ENCODE measurements around the gene BPNT1. TPM values are rescaled to one million over a fixed set of nuclear protein-coding genes. Genes with fewer than 3 reads are reported as not detected.
A peak's percentile ranks its signal among the peaks of the same experiment; 100 is the strongest.
"Not testable (repeated sequence)": the region's sequence is repeated elsewhere in the genome, so short reads cannot be mapped to it uniquely, and the experiment has no call there.

The BPNT1 gene, protein sequence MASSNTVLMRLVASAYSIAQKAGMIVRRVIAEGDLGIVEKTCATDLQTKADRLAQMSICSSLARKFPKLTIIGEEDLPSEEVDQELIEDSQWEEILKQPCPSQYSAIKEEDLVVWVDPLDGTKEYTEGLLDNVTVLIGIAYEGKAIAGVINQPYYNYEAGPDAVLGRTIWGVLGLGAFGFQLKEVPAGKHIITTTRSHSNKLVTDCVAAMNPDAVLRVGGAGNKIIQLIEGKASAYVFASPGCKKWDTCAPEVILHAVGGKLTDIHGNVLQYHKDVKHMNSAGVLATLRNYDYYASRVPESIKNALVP
- 10 to 100 TPM; 59.8 to 64.8 (median 61.1) TPM for polyA plus RNA-seq (ENCODE audit: insufficient read length in 3 of 3)

DNA sequence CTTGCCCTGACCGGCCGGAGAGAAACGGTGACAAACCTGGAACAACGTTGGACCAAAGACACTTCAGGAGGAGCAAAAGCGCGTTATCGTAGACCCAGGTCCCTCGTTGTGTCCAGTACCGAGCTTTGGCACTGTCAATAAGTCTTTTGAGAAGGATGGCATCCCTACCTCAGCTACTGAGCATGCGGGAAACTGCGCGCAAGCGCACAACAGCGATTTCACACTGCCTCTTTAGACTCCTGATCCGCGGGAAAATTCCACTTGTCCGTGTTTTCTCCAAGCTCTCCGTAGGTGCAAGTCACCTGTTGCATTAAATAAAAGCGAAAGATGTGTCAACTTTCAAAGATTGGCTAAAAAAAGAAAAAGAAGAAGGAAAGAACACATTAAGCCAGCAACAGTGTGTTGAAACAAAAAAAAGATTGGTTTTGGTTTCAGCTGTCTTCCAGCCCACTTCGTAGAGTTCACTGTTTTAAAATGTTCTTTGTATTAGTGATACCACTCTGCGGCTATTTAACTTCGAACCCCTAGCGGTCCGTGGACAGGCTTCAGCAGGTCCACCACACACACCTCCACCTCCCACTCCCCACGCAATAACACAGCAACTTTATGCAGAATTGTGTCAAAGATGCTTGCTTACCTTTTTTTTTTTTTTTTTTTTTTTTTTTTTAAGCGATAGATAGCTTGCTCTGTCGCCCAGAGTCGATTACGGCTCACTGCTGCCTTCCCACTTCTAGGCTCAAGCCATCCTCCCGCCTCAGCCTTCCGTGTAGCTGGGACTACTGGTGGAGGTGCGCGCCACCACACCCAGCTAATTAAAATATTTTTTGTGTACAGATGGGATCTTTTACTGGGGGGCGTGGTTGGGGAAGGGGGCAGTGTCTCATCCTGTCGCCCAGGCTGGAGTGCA lies at the start of gene BPNT1:
Gene BPNT1 (minus strand): TSS at position 139 of the 907 bp plus-strand sequence. CDS start 9,942 bp downstream, outside the sequence.
- DNase-seq (ENCODE audit: low read depth in 3 of 3, low spot score in 2 of 3) = peak; percentile 96 to 98 (median 97)

DNA sequence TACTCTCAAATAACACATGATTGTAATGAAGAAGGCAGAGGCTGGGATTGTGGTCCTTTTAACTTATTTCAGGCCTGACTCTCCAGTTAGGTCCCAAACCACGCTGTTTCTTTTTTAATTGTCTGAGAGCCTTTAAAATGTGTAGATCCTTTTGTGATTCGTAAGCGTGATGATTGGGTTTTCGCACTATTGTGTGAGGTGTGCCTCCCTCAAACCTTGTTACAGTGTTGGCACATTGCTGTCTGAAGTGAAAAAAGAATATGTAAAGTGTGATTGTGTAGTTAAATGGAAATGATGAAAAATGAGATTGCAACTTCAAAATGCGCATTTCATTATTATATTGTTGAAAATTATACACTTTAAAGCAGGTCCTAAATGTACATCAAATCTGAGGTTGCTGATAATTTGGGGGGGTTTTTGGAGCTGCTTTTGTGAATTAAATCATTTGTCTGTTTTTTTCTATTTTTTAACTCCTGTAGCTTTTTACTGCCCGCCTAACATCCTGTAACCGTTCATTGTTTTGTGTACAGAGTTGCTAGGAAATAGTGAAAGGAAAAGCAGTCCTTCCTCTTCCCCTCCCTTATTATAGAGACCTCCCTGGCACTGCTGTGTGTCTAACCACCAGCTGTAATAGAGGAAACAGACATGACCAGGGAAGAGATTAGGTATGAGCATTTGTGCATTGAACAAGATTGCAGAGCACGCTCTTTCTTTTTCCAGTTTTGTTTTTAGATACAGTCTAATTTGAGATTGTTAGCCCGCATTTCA lies 47.6 kb upstream of the BPNT1 start:
- no peak for DNase-seq (ENCODE audit: low read depth in 3 of 3, low spot score in 2 of 3)

DNA sequence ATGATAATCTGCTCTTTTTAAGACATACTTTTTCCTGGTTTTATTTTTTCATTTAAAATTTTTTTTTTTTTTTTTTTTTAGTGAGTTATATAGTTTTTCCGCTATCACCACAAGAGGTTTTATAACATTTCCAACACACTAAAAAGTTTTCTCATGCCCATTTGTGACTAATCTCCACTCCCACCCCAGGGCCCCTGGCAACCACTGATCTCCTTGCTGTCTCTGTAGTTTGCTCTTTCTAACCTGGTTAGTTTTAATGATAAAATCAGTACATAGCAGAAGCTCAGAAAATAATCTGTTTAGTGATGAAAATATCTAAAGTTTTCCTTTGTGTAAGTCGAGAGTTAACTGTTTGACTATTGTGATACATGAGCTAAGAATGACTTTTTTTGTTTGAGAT lies 46.2 kb upstream of the BPNT1 start:
- no peak for DNase-seq (ENCODE audit: low read depth in 3 of 3, low spot score in 2 of 3)

DNA sequence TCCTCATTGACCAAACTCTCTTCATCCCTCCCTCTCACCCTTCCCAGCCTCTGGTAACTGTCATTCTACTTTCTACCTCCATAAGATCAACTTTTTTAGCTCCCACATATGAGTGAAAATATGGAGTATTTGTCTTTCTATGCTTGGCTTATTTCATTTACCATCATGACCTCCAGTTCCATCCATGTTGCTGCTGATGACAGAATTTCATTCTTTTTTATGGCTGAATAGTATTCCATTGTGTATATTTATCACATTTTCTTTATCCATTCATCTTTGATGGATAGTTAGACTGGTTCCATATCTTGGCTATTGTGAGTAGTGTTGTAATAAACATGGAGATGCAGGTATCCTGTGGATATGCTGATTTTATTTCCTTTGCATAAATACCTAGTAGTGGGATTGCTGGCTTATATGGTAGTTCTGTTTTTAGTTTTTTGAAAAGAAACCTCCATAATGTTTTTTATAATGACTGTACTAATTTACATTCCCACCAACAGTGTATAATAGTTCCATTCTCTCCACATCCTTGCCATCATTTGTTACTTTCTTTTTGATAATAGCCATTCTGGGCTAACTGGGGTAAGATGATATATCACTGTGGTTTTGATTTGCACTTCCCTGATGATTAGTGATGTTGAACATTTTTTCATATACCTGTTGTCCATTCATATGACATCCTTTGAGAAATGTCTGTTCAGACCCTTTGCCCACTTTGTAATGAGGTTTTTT lies 40.1 kb upstream of the BPNT1 start:
- no peak for DNase-seq (ENCODE audit: low read depth in 3 of 3, low spot score in 2 of 3)

DNA sequence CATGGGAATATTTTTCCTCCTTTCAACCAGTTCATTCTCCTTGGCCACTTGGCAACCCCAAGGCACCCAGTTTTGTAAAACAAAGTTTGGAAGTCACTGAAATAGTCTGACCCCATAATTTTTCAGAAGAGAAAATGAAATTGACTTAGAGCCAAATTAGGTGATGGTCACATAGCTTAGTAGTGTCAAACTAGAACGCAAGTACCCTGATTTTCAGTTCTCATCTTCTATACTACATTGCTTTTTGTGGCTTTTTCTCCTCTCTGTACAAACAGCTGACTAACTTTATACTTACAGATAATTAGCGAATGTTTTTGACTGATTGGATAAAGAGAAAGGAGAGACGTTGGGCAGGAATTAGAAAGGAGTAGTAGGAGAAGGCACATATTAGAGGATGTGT lies 37.5 kb upstream of the BPNT1 start:
- DNase-seq (ENCODE audit: low read depth in 3 of 3, low spot score in 2 of 3) = no peak

DNA sequence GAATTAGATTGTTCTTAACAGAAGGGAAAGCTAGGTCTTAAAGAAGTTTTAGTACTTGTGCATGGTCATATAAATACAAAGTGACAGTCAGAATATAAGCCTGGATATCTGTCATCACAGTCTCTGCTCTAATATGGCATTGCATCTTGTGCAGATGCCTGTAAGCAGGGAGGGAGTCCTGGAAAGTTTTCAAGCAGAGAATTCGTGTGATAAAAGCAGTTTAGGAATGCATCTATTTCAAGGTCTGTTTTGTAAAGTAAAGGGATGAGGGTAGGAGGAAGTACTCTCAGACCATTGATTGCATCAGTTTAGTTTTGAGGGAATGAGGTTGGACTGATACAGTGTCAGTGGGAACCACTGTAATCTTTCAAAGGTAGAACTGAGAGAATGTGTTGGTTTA lies 35.0 kb upstream of the BPNT1 start:
- no peak for DNase-seq (ENCODE audit: low read depth in 3 of 3, low spot score in 2 of 3)

DNA sequence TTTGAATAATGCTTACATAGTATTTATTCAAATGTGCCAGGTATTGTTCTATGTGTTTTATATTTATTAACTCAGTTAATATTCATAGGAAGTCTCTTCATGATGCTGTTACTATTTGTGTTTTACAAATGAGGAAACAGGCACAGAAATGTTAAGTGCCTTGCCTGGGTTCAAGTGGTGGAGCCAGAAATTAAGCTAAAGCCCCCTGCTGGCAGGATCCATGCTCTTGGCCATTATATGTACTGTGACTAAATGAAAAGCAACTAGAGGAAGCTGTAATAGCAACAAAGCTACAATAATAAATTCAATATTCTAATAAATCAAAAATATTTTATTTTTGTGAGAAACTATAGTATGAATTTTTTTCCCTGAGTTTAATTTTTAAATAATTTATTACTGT lies 34.3 kb upstream of the BPNT1 start:
- no peak for DNase-seq (ENCODE audit: low read depth in 3 of 3, low spot score in 2 of 3)

DNA sequence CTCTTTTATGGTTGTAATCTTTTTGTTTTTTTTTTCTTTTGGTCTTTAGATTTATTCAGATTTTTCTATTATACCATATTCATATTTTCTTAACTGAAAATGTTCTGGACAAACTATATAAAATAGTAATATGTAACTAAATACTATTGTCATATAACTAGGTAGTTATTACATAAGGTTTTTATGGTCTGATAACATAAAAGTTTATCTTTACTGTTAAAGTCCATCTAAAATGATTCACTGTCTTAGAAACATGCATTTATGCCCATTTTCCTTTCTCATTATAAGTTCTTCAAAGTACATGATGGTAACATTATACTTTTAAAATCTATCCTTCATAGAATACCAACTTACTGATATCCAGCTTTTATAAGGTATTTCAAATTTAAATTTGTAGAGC lies 33.5 kb upstream of the BPNT1 start:
- no peak for DNase-seq (ENCODE audit: low read depth in 3 of 3, low spot score in 2 of 3)

DNA sequence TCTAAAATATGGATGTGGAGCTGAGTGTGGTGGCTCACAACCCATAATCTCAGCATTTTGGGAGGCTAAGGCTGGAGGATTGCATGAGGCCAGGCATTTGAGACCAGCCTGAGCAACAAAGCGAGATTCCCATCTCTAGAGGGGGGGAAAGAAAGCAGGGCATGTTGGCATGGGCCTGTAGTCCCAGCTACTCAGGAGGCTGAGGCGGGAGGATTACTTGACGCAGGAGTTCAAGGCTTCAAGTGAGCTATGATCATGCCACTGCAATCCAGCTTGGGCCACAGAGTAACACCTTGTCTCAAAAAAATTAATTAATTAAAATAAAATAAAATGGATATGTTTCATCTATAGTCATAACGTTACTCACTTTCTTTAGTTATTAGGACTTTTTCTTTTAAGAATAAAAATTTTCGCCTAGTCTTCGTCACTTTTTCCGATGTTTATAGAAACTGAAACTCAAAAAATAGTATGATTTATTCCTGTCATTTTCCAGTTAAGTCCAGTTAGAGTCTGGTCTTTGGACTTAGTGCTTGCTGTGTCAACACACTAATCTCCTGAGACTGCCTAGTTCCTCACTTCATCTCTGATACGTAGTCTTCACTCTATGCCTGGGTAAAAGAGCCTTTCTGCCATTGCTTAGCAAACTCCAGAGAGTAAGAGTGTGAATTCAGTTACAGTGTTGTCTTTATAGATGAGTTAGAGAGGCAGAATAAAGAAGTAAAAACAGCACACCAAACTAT lies 32.4 kb upstream of the BPNT1 start:
- no peak for DNase-seq (ENCODE audit: low read depth in 3 of 3, low spot score in 2 of 3)

DNA sequence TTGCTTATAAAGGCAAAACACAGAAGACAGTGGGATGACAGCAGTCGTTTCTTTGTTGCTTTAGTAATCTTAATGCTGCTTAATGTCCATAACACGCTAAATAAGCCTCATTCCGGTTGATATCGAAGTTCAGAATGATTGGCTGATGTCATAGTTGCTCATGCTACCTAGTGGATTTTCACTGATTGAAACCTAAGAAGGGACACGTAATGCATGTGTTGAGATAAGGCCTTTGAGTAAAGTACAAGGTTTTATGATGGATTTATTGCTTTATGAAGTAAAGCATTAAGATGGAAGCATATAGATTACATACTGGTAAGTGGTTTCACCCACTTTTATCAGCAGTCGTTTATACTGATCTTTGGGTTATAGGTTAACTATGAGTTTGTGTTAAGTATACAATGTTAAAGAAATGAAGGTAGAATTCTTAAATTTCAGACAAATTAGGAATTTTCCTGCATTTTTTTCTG lies 29.5 kb upstream of the BPNT1 start:
- DNase-seq (ENCODE audit: low read depth in 3 of 3, low spot score in 2 of 3) = no peak

DNA sequence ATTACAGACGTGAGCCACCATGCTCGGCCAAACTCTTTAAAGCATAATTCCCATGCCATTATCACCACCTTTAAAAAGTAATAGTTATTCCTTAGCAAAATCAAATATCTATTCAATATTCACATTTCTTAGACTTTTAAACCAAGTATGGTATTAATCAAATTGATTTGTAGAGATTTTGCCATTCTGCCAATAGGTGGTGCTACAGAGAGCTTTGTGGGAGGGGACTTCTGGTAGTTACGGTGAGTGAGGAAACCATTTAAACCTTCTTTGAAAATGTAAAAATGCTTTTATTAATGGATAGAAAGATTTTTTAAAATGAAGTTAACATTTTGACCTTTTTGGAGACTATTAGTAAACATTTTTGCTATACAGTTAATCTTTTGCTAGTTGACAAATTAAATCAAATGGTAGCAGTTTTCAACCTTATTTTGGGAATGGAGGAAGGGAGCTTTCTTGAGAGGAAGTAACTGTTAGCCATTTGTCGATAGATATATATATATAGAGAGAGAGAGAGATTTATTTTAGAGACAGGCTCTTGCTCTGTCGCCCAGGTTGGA lies 23.6 kb upstream of the BPNT1 start:
- no peak for DNase-seq (ENCODE audit: low read depth in 3 of 3, low spot score in 2 of 3)

DNA sequence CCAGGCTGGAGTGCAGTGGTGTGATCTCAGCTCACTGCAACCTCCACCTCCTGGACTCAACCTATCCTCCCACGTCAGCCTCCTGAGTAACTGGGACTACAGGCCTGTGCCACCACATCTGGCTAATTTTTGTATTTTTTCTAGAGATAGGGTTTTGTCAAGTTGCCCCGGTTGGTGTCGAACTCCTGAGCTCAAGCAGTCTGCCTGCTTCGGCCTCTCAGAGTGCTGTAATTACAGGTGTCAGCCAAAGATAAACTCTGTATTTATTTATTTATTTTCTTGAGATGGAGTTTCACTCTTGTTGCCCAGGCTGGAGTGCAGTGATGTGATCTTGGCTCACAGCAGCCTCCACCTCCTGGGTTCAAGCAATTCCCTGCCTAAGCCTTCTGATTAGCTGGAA lies 23.0 kb upstream of the BPNT1 start:
- not testable (repeated sequence) for DNase-seq (ENCODE audit: low read depth in 3 of 3, low spot score in 2 of 3)

DNA sequence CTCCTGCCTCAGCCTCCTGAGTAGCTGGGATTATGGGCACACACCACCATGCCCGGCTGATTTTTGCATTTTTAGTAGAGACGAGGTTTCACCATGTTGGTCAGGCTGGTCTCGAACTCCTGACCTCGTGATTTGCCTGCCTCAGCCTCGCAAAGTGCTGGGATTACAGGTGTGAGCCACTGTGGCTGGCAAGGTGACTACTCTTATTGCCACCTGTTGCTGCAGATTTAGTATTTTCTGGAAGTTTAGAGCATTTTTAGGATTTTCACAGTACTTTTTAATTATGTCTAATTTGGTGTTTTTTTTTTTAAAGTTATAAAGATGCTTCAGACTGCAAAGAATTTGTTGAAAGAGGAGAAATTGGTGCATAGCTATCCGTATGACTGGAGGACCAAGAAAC lies 20.9 kb upstream of the BPNT1 start:
- DNase-seq (ENCODE audit: low read depth in 3 of 3, low spot score in 2 of 3) = not testable (repeated sequence)

DNA sequence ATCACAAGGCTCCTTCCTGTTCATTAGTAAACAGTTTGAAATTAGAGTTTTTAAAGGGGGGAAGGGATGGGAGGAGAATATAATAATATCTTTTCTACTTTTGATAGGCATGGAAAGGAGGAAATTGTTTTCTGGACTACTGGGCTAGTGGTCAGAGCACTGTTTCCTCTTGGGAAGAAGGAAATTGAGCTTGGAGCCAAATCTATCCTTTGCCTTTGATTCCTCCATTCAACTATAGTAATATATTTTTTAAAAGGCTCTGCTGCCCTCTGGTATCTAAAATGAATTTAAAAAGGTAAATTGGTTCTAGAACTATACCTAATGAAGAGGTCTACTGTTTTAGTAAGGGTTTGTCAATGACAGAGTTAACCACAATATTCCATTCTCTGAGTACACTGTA lies 10.2 kb upstream of the BPNT1 start:
- DNase-seq (ENCODE audit: low read depth in 3 of 3, low spot score in 2 of 3) = no peak

DNA sequence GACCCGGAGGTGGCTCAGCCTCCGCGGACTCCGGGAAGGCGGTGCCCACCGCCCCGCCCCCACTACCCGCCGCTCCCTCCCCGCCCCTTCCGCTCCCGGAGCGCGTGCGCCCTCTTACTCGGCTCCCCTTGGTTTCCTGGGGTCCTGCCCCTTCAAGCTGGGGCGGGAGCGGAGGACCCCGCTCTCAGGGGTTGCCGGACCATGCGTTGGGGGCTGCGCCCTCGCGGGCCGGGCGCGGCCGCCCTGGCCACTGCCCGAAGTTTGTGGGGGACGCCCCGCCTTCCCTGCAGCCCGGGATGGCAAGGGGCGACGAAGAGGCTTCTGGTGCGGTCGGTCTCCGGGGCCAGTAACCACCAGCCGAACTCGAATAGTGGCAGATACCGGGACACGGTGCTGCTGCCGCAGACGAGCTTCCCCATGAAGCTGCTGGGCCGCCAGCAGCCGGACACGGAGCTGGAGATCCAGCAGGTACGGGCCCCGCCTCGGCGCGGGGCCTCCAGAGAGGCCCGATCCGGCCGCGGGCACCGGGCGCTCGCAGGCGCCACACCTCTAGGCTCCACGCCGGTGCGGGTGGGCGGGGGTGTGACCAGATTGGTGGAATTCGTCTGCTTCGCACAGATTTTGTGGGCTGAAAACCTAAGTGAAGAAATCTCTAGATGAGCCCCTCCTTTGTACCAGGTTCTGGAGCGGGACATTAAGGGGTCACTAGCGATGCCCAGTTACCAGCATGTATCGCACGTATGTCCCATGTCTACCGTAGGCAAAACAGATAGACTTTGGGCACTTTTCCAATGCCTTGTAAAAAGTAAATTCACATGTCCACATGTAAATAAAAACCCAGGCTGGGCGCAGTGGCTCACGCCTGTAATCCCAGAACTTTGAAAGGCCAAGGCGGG lies 4.7 kb upstream of the BPNT1 start, which contains the start of gene IARS2:
Gene IARS2 (plus strand): TSS at position 117 of the 896 bp plus-strand sequence. CDS start 85 bp downstream, at position 202.
- DNase-seq (ENCODE audit: low read depth in 3 of 3, low spot score in 2 of 3) = peak; percentile 36 to 66 (median 55)

DNA sequence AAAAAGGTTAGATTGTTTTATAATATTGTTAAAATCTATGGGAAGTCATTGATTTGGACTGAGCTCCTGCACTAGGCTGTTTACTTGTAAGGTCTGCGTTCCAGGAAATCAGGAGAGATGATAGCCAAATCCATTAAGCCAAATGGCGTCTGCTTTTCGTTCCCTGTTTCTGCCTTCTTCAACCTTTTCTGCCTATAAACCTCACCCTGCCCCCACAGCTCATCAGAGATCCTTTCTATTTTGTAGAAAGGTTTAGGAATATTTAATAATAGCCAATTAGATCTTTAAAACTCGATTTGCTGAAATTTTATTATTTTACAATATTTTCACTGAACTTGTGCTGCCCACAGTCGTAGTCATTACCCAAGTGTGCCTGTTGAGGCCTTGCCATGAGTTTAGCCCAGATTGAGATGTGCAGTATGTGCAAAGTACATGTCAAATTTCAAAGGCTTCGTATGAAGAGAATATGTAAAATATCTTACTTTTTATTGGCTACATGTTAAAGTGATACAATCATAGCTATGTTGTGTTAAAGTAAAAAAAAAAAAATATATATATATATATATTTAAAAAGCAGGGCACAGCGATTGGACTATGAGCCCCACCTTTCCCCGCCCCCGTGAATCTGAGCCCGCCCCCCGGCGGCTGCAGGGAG lies 3.9 kb upstream of the BPNT1 start:
- DNase-seq (ENCODE audit: low read depth in 3 of 3, low spot score in 2 of 3) = no peak

DNA sequence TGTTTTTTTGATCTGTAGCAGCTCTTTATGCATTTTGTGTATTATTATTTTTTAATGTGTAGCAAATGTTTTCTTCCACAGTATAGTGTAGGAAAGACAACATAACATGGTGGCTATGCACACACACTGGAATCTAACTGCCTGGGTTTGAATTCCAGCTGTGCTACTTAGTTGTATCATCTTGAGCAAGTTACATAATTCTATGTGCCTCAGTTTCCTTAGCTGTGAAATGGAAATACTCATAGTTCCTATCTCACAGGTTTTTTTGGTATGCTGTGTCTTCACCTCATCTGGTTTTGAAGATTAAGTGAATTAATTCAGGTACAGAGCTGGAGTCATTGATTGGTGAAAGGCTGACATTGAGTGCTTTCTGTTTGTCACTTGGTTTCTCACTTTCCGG lies 3.1 kb upstream of the BPNT1 start:
- no peak for DNase-seq (ENCODE audit: low read depth in 3 of 3, low spot score in 2 of 3)

DNA sequence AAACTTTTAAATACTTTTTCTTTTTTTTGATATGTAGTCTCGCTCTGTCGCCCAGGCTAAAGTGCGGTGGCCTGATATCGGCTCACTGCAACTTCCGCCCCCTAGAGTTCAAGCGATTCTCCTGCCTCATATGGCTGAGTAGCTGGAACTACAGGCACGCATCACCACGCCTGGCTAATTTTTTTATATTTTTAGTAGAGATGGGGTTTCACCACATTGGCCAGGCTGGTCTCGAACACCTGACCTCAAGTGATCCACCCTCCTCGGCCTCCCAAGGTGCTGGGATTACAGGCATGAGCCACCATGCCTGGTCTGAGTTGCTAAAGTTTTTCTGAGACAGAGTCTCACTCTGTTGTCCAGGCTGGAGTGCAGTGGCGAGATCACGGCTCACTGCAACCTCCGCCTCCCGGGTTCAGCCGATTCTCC lies 3.3 kb downstream of the BPNT1 start:
- not testable (repeated sequence) for DNase-seq (ENCODE audit: low read depth in 3 of 3, low spot score in 2 of 3)

All from right renal cortex interstitium (tissue), 3 donors.